HTERT RPE-1 (cell line): ENCODE data around the gene ZBTB5.
"Not testable (repeated sequence)": the region's sequence is repeated elsewhere in the genome, so short reads cannot be mapped to it uniquely, and the experiment has no call there.

Experiments used
- in situ Hi-C: fragments of 300-500 bp; cut with MboI; formaldehyde crosslinking; loops from 4 replicates; pipeline ENCODE4 v1.14.3; 2020; ENCODE audit warnings: low sequenced_read_pairs

The ZBTB5 gene

GRCh38 chr9:37486616-37487548 is 21.6 kb upstream of the ZBTB5 start:
- in situ Hi-C loops = no loop called here

DNA sequence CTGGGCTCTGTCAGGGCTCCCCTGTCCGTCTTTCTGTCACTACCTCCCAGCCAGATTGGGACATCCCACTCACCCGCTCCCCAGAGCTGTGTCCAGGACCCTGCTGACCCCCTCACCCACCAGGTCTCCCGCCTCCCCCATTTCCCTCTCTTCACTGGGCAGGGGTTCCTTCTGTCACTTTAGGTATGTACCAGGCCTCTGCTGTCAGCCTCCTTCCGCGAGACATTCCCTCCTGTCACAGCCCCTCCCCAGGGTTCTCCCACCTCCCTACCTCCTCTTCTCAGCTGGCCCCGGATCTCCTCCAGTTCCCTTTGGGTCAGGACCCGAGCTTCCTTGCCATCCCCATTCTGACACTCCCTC is 21.0 kb upstream of the ZBTB5 start:
- in situ Hi-C loops = no loop called here

DNA sequence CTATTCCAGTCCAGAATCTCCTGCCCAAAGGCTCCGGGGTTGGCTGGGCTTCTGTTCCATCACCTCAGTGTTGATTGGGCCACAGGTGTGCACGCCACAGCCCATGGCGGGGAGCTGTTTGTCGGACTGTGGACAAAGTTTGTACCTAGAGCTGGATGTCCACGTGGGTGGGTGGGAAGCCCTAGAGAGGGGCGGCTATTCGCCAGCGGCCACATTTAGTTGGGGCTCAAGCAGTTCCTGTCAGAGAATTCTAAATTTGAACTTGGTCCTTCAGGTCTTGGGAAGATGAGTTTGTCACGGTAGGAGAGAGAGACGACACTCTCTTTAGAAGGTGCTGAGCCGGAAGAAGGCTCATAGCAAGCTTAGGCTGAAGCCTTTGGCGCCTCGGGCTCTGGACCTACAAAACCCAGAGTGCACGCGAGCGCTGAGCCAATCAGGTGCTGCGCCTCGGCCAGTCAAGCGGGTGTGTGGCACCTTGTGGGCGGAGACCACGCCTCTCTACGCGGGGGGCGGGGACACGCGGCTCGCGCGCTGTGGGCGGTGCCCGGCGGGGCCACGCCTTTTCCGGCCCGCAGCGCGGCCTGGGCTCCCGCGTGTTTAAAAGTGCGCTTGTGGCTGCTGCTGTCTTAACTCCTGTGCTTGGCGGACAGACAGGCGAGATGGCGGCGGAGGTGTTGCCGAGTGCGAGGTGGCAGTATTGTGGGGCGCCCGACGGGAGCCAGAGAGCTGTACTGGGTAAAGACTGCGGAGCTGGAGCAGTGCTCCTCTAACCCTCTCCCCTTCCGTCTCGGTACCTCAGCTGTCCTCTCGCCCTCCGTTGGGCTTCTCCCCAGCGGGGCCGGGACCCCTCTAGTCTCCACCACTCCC is 20.4 kb upstream of the ZBTB5 start, which contains the start of gene POLR1E:
POLR1E (plus strand) TSS at position 560 of the 867 bp plus-strand sequence; CDS start at position 660, 100 bp downstream.
- in situ Hi-C loops = no loop called here

DNA sequence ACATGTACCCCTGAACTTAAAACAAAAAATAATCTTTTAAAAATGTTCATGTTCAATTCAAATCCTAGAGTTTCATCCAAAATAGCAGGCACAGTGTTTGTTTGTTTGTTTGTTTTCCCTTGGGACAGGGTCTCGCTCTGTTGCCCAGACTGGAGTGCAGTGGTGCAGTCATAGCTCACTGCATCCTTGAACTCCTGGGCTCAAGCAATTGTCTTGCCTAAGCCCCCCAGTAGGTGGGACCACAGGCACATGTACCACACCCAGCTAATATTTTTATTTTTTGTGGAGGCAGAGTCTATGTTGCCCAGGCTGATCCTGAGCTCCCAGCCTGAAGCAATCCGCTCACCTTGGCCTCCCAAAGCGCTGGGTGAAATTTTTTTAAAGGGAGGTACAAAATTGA is 15.5 kb upstream of the ZBTB5 start:
- in situ Hi-C loops = no loop called here

GRCh38 chr9:37477987-37478619 is 12.9 kb upstream of the ZBTB5 start:
- in situ Hi-C loops = not testable (repeated sequence)

DNA sequence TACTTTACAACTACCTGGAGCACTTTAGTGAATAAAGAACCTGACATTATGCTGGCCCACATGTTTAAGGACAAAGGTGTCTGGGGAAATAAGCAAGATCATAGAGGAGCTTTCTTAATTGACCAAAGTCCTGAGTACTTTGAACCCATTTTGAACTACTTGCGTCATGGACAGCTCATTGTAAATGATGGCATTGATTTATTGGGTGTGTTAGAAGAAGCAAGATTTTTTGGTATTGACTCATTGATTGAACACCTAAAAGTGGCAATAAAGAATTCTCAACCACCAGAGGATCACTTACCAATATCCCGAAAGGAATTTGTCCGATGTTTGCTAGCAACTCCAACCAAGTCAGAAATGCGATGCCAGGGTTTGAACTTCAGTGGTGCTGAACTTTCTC is 12.2 kb upstream of the ZBTB5 start:
- in situ Hi-C loops = not testable (repeated sequence)

GRCh38 chr9:37476930-37477329 is 11.7 kb upstream of the ZBTB5 start:
- in situ Hi-C loops = no loop called here

GRCh38 chr9:37474438-37474837 is 9.2 kb upstream of the ZBTB5 start:
- in situ Hi-C loops = no loop called here

DNA sequence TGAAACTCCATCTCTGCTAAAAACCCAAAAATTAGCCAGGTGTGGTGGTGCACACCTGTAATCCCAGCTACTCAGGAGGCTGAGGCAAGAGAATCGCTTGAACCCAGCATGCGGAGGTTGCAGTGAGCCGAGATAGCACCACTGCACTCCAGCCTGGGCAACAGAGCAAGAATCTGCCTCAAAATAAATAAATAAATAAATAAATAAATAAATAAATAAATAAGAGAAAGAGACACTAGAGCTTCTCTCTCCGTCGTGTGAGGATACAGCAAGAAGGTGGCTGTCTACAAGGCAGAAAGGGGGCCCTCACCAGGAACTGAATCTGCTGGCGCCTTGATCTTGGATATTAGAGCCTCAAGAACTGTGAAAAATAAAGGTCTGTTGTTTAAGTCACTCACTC is 8.7 kb upstream of the ZBTB5 start:
- in situ Hi-C loops = not testable (repeated sequence)

GRCh38 chr9:37471942-37472684 is 6.9 kb upstream of the ZBTB5 start:
- in situ Hi-C loops = no loop called here

GRCh38 chr9:37468620-37469019 is 3.4 kb upstream of the ZBTB5 start:
- in situ Hi-C loops = no loop called here

- in situ Hi-C loops = not testable (repeated sequence)
Measured at GRCh38 chr9:37467530-37467929, 2.3 kb upstream of the ZBTB5 start.

- in situ Hi-C loops = no loop called here
Measured at GRCh38 chr9:37466037-37466709, 923 bp upstream of the ZBTB5 start.

- in situ Hi-C loops = no loop called here
Measured at GRCh38 chr9:37464426-37465248, 613 bp downstream of the ZBTB5 start.

GRCh38 chr9:37464006-37464405 is 1.2 kb downstream of the ZBTB5 start:
- in situ Hi-C loops = no loop called here

- in situ Hi-C loops = no loop called here
Measured at GRCh38 chr9:37456817-37457216, 8.4 kb downstream of the ZBTB5 start.

DNA sequence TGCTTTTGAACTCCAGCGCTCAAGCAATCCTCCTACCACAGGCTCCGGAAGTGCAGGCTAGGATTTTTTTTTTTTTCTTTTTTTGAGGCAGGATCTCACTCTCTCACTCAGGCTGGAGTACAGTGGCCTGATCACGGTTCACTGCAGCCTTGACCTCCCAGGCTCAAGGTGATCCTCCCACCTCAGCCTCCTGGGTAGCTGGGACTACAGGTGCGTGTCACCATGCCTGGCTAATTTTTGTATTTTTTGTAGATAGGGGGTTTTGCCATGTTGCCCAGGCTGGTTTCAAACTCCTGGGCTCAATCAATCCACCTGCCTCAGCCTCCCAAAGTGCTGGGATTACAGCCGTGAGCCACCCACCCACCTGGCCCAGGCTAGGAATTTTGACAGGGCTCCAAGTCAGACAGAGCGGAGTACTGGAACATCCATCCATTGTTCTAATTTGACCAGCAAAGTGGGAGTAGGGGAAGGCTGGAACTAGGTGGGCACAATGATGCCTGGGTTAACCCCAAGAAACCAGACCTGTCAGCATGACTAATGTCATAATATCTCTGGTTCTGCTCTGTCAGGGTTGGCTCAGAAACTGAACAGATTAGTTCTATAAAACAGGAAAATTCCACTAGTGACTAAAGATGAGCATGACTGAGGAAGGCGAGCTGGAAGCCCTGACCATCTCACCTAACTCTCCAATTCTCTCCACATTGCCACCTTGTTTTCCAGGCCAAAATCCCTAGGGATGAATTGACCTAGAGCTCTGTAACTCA is 9.2 kb downstream of the ZBTB5 start:
- in situ Hi-C loops = no loop called here

DNA sequence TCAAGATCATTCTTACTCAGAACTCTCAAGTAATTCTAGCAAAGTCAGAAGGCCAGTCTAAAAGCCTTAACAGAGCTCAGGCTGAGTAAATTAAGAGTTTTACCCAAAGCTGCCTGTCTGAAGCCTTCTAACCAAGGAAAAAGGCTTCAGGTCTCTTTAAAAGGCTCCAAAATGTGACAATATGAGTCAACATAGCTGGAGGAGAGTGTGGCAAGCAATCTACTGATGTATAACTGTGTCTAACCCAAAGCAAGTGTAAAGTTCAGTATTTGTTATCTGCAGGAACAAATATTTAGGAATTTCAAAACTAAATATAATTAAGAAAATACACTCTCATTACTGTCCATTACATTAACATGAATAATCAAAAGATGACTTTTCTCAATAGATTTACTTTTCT is 11.0 kb downstream of the ZBTB5 start:
- in situ Hi-C loops = no loop called here
